ENCODE results near the gene PPP6R3. TPM values are rescaled to one million over a fixed set of nuclear protein-coding genes. Genes with fewer than 3 reads are reported as not detected.
A peak's percentile ranks its signal among the peaks of the same experiment; 100 is the strongest.
"Not testable (repeated sequence)": the region's sequence is repeated elsewhere in the genome, so short reads cannot be mapped to it uniquely, and the experiment has no call there.

PPP6R3 gene
- total RNA-seq, 1 experiment from 2014 or later, result 113 TPM

GRCh38 chr11:68457216-68457897 is 3.2 kb upstream of the PPP6R3 start:
- no peak for DNase-seq (ENCODE audit: low read depth)

- no peak for DNase-seq (ENCODE audit: low read depth)
Measured at GRCh38 chr11:68457898-68458249, 2.7 kb upstream of the PPP6R3 start.

GRCh38 chr11:68458340-68458739 is 2.2 kb upstream of the PPP6R3 start:
- DNase-seq (ENCODE audit: low read depth), result not testable (repeated sequence)

- DNase-seq (ENCODE audit: low read depth), result peak; percentile 98
Measured at GRCh38 chr11:68459886-68460740, 439 bp upstream of the PPP6R3 start.

GRCh38 chr11:68461575-68461917 is 994 bp downstream of the PPP6R3 start:
- no peak for DNase-seq (ENCODE audit: low read depth)

- DNase-seq (ENCODE audit: low read depth), result no peak
Measured at GRCh38 chr11:68463714-68464113, 3.2 kb downstream of the PPP6R3 start.

- no peak for DNase-seq (ENCODE audit: low read depth)
Measured at GRCh38 chr11:68467201-68467834, 6.8 kb downstream of the PPP6R3 start.

- DNase-seq (ENCODE audit: low read depth), result no peak
Measured at GRCh38 chr11:68468217-68468828, 7.8 kb downstream of the PPP6R3 start.

GRCh38 chr11:68469122-68469521 is 8.6 kb downstream of the PPP6R3 start:
- DNase-seq (ENCODE audit: low read depth), result no peak

- DNase-seq (ENCODE audit: low read depth), result no peak
Measured at GRCh38 chr11:68469642-68470041, 9.1 kb downstream of the PPP6R3 start.

GRCh38 chr11:68470304-68470811 is 9.8 kb downstream of the PPP6R3 start:
- DNase-seq (ENCODE audit: low read depth), result peak; percentile 50

- peak; percentile 82 for DNase-seq (ENCODE audit: low read depth)
Measured at GRCh38 chr11:68471360-68472340, 11.1 kb downstream of the PPP6R3 start.

GRCh38 chr11:68472778-68473177 is 12.2 kb downstream of the PPP6R3 start:
- no peak for DNase-seq (ENCODE audit: low read depth)

- no peak for DNase-seq (ENCODE audit: low read depth)
Measured at GRCh38 chr11:68473693-68474092, 13.1 kb downstream of the PPP6R3 start.

GRCh38 chr11:68475626-68476025 is 15.1 kb downstream of the PPP6R3 start:
- not testable (repeated sequence) for DNase-seq (ENCODE audit: low read depth)

- no peak for DNase-seq (ENCODE audit: low read depth)
Measured at GRCh38 chr11:68479390-68479789, 18.8 kb downstream of the PPP6R3 start.

GRCh38 chr11:68480193-68480592 is 19.6 kb downstream of the PPP6R3 start:
- no peak for DNase-seq (ENCODE audit: low read depth)

GRCh38 chr11:68480852-68481510 is 20.4 kb downstream of the PPP6R3 start:
- DNase-seq (ENCODE audit: low read depth), result no peak

GRCh38 chr11:68481579-68482240 is 21.2 kb downstream of the PPP6R3 start:
- no peak for DNase-seq (ENCODE audit: low read depth)

GRCh38 chr11:68488623-68489022 is 28.1 kb downstream of the PPP6R3 start:
- no peak for DNase-seq (ENCODE audit: low read depth)

Measured in RPMI7951 (cell line).